Thyroid gland (tissue), 4 donors: ENCODE data around the gene TLE5. TPM values are rescaled to one million over a fixed set of nuclear protein-coding genes. Genes with fewer than 3 reads are reported as not detected.

Source experiments
- DNase-seq, 2 donors: peaks; one replicate each; pipeline ENCODE4 v3.0.0-alpha.2; 2019
- H3K27ac ChIP-seq, 3 donors: fragments of 200-600 bp; sonication (generic); 1 replicate in 2 of 3; 2 replicates in 1 of 3; pipeline ENCODE4 v1.5.1; 2016 to 2019; ENCODE audit warnings: mild to moderate bottlenecking in 1 of 3, moderate library complexity in 1 of 3
- H3K27me3 ChIP-seq: fragments of 200-600 bp; sonication (generic); one replicate; pipeline ENCODE4 v1.5.1; 2019
- H3K36me3 ChIP-seq, 2 donors: fragments of 200-600 bp; sonication (generic); one replicate each; pipeline ENCODE4 v1.5.1; 2016 to 2019
- H3K4me1 ChIP-seq, 2 donors: fragments of 200-600 bp; sonication (generic); one replicate each; pipeline ENCODE4 v1.5.1; 2017 to 2019
- H3K4me3 ChIP-seq, 3 donors: fragments of 200-600 bp; sonication (generic); replicated peaks in 1 of 3; 1 replicate in 2 of 3; 2 replicates in 1 of 3; pipeline ENCODE4 v1.5.1; 2016; ENCODE audit warnings: mild to moderate bottlenecking in 1 of 3
- H3K9me3 ChIP-seq: fragments of 200-600 bp; sonication (generic); one replicate; pipeline ENCODE4 v1.5.1; 2017
- CTCF ChIP-seq, 6 experiments: fragments of 200-600 bp in 3 of 6; fragments of 450-650 bp in 3 of 6; sonication (generic) in 3 of 6; IDR thresholded peaks; one replicate each; pipeline ENCODE4 v1.5.1; 2016 to 2019; ENCODE audit warnings: antibody characterized with exemption in 6 of 6, mild to moderate bottlenecking in 2 of 6, inconsistent platforms in 1 of 6, moderate library complexity in 1 of 6
- POLR2A ChIP-seq, 2 donors: fragments of 450-650 bp; IDR thresholded peaks; one replicate each; pipeline ENCODE4 v1.6.1; 2017; ENCODE audit warnings: antibody characterized with exemption in 2 of 2, mild to moderate bottlenecking in 2 of 2, moderate library complexity in 1 of 2
- WGBS, 2 donors: methylation state at CpG; one replicate each; pipeline ENCODE4 v1.1.5; 2017; 5-methylcytosine and 5-hydroxymethylcytosine counted together
- intact Hi-C: fragments of 100-400 bp; cut with DNase I; formaldehyde crosslinking; loops from one replicate; pipeline ENCODE4 v1.15.1; 2023
- total RNA-seq, 4 donors: library from RNA; depleted of rRNA; stranded (reverse); fragments of >200 nt; gene quantifications; one replicate each; pipeline ENCODE4 v1.2.3, GENCODE V29; 2016

Gene TLE5
- total RNA-seq, 4 donors from 2014 or later: 398 to 892 (median 498) TPM

- WGBS, 2 donors: 29 to 38% methylated on average over 4 of the region's 4 CpGs
- Histone ChIP-seq H3K4me1 (peaks cover 45 to 78% of the 10 kb centered on the region in 2 donors), H3K9me3 (no peaks in the 10 kb centered on the region), H3K36me3 (peaks cover 16% of the 10 kb centered on the region in 2 donors), H3K27ac (peak overlapping the region; percentile 96 to 99 (median 99)), H3K4me3 (peak overlapping the region in 2 of 3 donors; percentile 79 to 83), H3K27me3 (no peaks in the 10 kb centered on the region)
- intact Hi-C loops: no loop called here
- no peak for TF ChIP-seq POLR2A (IDR thresholded peaks at IDR 0.05)
- no peak for TF ChIP-seq CTCF (IDR thresholded peaks at IDR 0.05)
- DNase-seq: no peak
Observed at GRCh38 chr19:3060857-3061181, 1.5 kb downstream of the TLE5 start.

- peak overlapping the region in 2 of 3 donors; percentile 15 to 99 for H3K27ac ChIP-seq
- TF ChIP-seq CTCF (IDR thresholded peaks at IDR 0.05) (no peak), POLR2A (IDR thresholded peaks at IDR 0.05) (no peak)
- WGBS, 2 donors: 87 to 94% methylated on average over 13 to 15 of the region's 16 CpGs
- H3K9me3 ChIP-seq: no peaks in the 10 kb centered on the region
- no peak for DNase-seq
- H3K4me3 ChIP-seq: no peak overlapping the region
- H3K36me3 ChIP-seq: peaks cover 27 to 28% of the 10 kb centered on the region in 2 donors
- H3K27me3 ChIP-seq: no peaks in the 10 kb centered on the region
- intact Hi-C loops: no loop called here
- peaks cover 46 to 79% of the 10 kb centered on the region in 2 donors for H3K4me1 ChIP-seq
Observed at GRCh38 chr19:3059653-3060052, 2.6 kb downstream of the TLE5 start.

DNA sequence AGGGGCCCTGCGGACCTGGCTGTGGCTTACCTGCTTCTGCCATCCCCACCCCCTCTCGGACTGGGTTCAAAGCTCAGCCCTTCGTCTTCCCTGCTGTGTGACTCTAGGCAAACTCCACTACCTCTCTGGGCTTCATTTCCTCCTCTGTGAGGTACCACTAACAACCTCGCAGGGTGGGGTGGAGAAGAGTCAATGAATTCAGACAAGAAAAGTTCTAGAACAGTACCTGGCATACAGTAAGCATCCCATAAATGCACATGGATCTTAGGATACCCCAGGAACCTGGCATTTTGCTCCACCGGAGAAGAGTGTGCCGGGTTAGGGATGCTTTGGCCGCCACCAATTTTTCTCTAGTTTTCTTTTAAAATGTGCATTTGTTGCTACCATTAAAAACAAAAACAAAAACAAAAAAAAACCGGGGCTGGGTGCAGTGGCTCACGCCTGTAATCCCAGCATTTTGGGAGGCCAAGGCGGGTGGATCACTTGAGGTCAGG lies 3.4 kb downstream of the TLE5 start:
- Histone ChIP-seq H3K36me3 (peaks cover 35 to 36% of the 10 kb centered on the region in 2 donors), H3K9me3 (no peaks in the 10 kb centered on the region), H3K27ac (peak overlapping the region in 1 of 3 donors; percentile 77), H3K27me3 (no peaks in the 10 kb centered on the region), H3K4me3 (no peak overlapping the region), H3K4me1 (peaks cover 46 to 79% of the 10 kb centered on the region in 2 donors)
- TF ChIP-seq CTCF (IDR thresholded peaks at IDR 0.05) (no peak), POLR2A (IDR thresholded peaks at IDR 0.05) (no peak)
- intact Hi-C loops: no loop called here
- WGBS, 2 donors: 92% methylated on average over 10 of the region's 10 CpGs
- no peak for DNase-seq

GRCh38 chr19:3058009-3058820 lies 4.1 kb downstream of the TLE5 start:
- intact Hi-C loops: no loop called here
- H3K4me1 ChIP-seq: peaks cover 44 to 72% of the 10 kb centered on the region in 2 donors
- H3K27ac ChIP-seq: peak overlapping the region; percentile 77 to 97 (median 88)
- no peak overlapping the region for H3K4me3 ChIP-seq
- WGBS, 2 donors: 80 to 86% methylated on average over 19 to 20 of the region's 20 CpGs
- H3K27me3 ChIP-seq: no peaks in the 10 kb centered on the region
- H3K36me3 ChIP-seq: peaks cover 42% of the 10 kb centered on the region in 2 donors
- TF ChIP-seq POLR2A (IDR thresholded peaks at IDR 0.05): no peak
- no peak for TF ChIP-seq CTCF (IDR thresholded peaks at IDR 0.05)
- DNase-seq: no peak
- no peaks in the 10 kb centered on the region for H3K9me3 ChIP-seq

- Histone ChIP-seq H3K9me3 (no peaks in the 10 kb centered on the region), H3K27ac (peak overlapping the region; percentile 77 to 97 (median 88)), H3K4me1 (peaks cover 38 to 67% of the 10 kb centered on the region in 2 donors), H3K36me3 (peaks cover 42 to 44% of the 10 kb centered on the region in 2 donors), H3K4me3 (no peak overlapping the region), H3K27me3 (no peaks in the 10 kb centered on the region)
- DNase-seq: peak; percentile 97 to 98
- TF ChIP-seq POLR2A (IDR thresholded peaks at IDR 0.05) (peak in 1 of 2 donors; percentile 62), CTCF (IDR thresholded peaks at IDR 0.05) (peak in 2 of 6 experiments; percentile 32 to 34)
- intact Hi-C loops: no loop called here
- WGBS, 2 donors: 0 to 35% methylated on average over 5 to 6 of the region's 26 CpGs
Observed at GRCh38 chr19:3057275-3057714, 5.0 kb downstream of the TLE5 start.
